HG03432 (cell line): ENCODE results near the gene PRAME.
"Not testable (repeated sequence)": the region's sequence is repeated elsewhere in the genome, so short reads cannot be mapped to it uniquely, and the experiment has no call there.

Experiments used
- ATAC-seq: cut with Tn5 transposase; IDR thresholded peaks from one replicate; pipeline ENCODE4 v1.9.1; 2021; ENCODE audit warnings: mild to moderate bottlenecking, moderate library complexity; ENCODE audit not compliant: unreplicated experiment

PRAME gene

DNA sequence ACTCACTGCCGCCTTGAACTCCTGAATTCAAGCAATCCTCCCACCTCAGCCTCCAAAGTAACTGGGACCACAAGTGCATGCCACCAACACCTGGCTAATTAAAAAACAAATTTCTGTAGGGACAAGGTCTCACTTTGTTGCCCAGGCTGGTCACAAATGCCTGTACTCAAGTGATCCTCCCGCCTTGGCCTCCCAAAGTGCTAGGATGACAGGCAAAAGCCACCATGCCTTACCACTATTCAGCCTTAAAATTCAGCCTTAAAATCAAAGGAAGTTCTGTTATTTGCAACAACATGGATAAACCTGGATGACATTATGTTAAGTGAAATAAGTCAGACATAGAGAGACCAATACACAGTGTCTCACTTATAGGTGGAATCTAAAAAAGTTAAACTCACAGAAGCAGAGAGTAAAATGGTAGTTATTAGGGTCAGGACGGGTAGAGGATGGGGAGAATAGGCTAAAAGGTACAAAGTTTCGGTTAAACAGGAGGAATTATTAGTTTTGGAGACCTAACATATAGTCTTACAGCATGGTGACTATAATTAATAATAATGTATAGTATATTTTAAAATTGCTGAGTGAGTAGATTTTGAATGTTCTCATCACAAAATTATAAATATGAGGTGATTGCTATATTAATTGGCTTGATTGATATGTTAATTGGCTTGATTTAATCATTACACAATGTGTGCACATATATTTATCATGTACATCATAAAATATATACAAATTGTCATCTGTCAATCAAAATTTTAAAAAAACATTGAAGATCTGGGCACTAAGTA lies 32.7 kb downstream of the PRAME start:
- no peak for ATAC-seq

DNA sequence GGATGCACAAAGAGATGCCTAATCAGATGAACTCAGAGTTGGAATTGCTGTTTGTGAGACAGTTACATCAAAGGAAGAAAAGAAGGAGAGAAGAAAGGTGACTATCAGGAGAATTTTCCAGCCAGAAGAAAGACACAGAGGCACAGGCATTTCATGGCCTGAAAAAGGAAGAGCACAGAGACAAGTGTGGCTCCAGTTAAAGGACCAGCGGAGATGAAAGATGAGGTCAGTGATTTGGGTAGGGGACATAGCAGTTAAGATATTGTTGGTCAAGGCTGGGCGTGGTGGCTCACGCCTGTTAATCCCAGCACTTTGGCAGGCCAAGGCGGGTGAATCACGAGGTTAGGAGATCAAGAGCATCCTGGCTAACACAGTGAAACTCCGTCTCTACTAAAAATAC lies 35.6 kb downstream of the PRAME start:
- no peak for ATAC-seq

DNA sequence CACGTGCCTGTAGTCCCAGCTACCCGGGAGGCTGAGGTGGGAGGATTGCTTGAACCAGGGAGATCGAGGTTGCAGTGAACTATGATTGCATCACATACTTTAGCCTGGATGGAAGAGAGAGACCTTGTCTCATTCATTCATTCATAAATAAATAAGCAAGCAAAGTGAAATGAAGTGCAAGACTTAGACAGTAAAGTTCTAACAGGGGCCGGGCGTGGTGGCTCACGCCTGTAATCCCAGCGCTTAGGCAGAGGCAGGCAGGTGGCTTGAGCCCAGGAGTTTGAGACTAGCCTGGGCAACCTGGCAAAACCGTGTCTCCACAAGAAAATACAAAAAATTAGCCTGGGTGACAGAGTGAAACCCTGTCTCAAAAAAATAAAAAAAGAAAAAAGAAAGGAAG lies 37.4 kb downstream of the PRAME start:
- ATAC-seq: no peak

DNA sequence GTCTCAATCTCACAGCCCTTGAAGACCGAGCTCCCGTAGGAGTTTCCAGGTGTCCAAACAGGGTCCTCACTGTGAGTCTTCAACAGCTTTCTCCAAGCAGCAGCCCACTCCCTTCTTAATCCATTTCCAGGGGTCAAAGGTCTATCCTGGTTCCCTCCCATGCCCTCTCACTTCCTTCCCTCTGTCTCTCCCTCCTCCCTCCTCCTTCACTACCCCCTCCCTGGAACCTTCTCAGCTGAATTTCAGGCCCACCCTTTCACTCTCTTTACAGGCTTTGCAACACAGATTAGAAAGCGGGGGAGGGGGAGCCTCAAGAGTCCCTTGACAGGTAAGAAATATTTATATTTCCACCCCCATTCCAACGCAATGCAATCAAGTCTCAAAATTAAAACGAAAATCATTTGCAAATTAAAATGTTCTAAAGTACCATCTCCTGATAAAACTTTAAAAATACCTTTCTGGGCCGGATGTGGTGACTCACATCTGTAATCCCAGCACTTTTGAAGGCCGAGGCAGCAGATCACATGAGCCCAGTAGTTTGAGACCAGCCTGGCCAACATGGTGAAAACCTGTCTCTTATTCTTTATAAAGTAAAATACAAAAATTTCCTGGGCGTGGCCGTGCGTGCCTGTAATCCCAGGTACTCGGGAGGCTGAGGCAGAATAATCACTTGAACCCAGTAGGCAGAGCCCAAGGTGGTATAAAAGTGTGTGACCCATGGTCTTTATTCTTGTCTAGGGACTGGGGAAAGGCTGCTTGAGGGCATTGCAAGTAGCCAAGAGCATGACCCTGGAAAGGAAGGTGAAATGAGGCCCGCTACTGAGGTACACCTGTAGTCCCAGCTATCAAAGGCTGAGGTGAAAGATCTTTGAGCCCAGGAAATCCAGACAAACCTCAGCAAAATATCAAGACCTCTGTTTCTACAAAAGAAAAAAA lies 38.1 kb downstream of the PRAME start:
- ATAC-seq: no peak

DNA sequence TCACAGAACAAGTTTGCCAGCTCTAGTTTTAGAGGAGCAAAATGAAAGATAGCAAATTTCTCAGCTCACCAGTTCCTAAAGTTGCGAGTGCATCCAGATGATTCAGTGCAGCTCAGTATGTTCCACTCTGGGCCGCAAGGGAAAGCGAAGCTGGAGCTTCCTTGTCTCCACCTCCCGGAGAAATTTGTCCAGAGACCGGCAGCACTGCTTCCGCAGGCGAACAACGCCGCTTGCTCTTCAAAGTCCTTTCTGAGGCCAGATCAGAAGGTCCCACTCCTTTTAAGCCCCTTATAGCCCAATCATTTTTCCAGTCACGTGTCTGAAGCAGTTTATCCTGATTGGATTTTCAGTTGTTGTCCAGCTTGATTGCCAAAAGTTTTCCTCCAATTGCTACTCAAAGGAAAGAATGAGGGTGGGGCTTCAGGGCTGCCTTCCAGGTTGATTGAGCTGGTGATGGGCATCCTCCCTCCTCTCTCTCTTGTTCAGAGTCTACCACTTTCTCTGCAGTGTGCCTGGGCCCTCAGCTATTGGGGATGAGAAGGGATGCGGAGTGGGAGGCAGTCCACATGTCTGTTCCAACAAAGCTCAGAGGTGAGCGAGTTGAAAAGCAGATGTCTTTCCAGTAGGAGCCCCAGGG lies 38.9 kb downstream of the PRAME start, which contains the start of gene ZNF280A:
Gene ZNF280A (minus strand): TSS at position 251 of the 637 bp plus-strand sequence. CDS start 4,640 bp downstream, outside the sequence.
- no peak for ATAC-seq

DNA sequence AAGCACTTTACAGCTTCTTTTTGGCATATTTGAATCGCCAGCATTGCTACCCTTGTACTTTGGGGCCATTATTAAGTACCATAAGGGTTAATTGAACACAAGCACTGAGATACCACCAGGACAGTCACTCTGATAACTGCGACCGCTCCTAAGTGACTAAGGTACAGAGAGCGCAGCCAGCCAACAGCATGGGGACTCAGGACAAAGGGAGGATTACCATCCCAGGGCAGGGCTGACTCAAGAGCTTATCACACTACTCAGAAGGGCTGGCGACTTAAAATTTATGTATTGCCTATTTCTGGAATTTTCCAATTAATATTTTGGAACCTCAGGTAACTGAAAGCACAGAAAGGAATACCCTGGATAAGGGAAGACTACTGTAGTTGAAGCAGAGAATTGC lies 39.5 kb downstream of the PRAME start:
- no peak for ATAC-seq

DNA sequence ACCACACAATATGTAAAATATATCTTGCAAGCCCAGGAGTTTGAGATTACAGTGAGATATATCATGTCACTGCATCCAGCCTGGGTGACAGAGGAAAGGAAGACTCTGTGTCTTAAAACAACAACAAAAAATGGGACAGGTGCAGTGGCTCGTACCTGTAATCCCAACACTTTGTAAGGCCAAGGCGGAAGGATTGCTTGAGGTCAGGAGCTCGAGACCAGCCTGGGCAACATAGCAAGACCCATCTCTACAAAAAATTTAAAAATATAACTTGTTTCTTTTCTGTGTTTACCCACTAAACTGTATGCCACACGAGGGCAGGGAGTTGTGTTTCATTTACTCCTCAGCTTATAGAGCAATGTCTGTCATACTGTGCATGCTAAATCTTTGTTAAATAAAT lies 42.1 kb downstream of the PRAME start:
- no peak for ATAC-seq

DNA sequence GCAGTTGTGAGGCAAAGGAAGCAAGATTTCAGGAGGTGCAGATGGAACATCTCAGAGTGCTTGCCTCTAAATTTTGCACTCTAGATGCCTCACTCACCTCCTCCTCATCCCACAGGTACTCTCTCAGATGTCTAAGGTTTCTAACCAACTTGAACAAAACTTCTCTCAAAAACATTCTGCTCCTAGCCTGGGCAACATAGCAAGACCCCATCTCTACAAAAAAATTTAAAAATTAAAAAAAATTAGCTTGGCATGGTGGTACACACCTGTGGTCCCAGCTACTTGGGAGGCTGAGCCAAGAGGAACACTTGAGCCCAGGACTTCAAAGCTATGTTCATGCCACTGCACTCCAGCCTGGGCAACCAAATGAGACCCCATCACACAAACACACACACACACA lies 43.2 kb downstream of the PRAME start:
- ATAC-seq: no peak

DNA sequence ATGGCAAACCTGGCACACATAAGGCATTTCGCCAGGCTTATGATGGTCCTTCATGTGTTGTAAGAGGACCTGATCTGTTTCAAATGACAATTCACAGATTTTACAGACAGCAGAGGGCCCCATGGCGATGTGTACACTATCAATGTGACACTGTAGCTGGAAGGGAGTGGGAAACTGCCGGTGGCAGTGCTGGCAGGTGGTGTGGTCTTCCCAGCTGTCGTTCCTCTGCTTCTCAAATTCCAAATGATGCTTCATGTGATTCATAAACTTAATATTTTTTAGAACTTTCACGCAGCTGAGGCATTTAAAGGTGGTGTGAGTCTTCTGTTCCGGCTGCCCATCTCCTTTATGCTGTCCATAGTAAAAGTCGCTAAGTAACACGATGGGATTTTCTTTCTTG lies 44.6 kb downstream of the PRAME start:
- not testable (repeated sequence) for ATAC-seq

DNA sequence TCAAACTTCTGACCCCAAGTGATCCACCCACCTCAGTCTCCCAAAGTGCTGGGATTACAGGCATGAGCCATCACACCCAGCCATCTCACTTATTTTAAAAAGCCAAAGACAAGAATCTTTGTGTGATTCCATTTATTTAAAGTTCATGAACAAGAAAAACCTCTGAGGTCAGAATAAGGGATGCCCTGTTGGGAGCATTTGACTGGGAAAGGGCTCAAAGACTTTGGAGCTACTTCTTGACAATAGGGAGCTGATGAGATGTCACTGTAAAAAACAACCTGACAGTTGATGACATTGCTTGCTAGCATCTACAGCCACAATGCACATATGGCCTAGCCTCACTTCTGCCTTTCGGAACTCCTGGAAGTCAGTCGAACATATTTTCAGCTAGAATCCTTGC lies 45.4 kb downstream of the PRAME start:
- no peak for ATAC-seq

DNA sequence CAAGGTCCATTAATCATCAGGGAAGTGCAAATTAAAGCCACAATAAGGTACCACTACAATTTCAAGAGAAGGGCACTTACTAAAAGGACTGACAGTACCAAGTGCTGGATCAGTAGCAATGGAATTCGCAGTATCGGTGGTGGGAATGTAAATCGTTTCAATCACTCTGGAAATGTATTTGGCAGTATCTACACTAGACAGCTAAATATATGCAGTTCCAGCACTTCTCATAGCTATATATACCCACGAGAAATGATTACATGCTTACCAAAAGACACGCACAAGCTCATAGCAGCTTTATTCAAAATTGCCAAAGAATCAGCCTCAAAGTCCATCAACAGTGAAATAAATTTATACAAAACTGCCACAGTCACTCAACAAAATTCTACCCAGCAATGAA lies 46.1 kb downstream of the PRAME start:
- ATAC-seq: no peak

DNA sequence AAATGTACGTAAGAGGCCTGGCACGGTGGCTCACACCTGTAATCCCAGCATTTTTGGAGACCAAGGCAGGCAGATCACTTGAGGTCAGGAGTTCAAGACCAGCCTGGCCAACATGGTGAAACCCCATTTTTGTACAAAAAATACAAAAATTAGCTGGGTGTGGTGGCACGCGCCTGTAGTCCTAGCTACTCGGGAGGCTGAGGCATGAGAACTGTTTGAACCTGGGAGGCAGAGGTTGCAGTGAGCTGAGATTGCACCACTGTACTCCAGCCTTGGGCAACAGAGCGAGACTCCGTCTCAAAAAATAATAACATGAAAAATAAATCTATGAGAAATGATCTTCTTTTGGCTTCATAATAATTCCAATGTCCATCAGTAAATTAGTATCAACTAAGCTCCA lies 48.2 kb downstream of the PRAME start:
- ATAC-seq: not testable (repeated sequence)

DNA sequence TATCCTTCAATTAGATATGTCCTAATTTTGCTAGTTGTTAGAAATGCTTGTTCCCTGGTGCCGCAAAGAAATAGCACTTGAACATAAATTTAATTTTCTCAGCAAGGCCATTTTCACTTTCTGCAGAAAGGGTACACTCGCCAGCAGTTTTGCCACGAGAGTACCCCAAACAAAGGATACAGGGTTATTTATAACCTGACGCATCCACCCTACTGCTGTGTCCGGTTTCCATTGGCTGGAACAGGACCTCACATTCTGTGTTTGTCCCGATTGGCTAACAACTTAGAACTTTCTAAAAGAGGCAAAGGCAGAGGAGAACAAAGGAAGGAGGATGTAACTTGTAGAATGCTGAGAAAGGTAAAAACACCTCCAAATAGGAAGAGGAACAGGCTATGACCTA lies 49.2 kb downstream of the PRAME start:
- ATAC-seq: not testable (repeated sequence)

DNA sequence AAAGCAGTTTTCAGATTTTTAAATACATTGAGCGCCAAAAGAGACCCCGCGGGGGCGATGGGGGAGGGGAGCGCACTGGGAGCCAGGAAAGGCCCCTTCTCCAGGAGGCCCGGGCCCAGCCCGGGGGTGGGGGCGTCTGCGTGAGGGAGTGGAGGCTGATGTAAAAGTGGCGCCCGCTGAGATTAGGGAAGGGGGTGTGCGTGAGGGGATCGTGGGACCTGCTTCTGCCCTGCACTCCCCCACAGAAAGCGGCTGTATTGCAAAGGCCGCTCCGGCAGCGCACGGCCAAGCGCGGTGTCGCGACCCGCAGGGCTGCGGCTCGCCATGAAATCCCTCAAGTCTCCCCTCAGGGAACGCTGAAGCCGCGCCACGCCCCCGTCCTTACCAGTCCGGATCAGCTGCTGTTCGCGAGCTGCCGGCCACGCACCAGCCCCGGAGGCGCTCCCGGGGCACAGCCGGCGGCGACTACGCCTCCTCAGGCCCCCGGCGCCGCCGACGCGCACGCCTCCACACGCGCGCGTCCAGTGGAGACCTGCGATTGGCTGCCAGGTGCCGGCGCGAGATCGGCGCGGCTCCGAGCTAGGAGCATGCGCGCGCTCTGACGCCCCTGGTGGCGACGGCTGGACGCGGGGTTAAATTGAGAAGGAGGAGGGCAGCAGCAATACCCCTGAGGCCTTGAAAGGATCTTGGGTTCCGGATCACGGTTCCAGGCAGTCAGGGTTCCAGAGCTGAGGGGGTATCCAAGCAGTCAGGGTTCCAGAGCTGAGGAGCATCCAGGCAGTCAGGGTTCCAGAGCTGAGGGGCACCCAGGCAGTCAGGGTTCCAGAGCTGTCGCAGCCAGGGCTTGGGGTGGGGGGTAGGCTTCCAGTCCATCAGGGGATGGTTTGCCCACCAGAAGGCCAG lies 50.5 kb downstream of the PRAME start, which contains the start of gene ZNF280B:
Gene ZNF280B (minus strand): TSS at position 469 of the 903 bp plus-strand sequence. CDS start 19,344 bp downstream, outside the sequence.
- ATAC-seq: peak; percentile 96

DNA sequence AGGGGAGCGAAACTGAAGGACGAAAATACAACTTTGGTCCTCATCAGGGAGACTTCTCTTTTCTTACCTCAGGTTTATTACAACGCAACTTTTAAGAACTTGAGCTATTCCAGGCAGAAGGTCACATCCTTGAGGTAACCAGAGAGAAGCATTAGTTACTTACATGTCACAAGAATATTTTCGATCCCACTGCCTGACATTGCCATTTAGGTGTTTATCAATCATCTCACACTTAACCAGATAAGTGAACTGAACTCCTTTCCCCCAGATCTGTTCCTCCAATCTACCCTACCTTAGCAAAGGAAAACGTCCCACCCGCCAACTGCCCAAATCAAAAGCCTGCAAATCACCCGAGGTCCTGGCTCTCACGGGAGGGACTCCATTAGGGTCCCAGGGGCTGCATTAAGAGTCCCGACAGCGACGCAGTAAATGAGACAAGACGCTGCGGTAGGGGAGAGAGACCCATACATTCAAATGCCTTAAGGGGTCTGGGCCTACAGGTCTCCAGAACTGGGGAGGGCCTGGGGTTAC lies 51.3 kb downstream of the PRAME start:
- no peak for ATAC-seq

DNA sequence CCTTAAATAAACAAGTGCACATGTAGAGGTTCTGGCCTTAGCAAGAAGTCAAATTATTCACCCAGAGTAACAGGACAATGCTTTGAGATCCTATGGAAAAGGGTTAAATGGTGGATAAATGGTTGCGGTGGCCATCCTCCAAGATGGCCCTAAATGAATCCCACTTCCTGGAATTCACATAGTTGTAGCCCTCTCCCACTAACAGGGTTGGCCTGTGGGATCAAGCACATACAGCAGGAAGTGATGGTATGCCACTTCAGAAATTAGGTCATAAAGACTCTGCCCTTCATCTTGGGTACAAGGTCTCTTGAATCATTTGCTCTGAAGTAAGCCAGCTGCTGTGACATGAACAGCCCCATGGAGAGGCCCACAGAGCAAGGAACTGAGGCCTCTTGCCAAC lies 52.3 kb downstream of the PRAME start:
- ATAC-seq: no peak

DNA sequence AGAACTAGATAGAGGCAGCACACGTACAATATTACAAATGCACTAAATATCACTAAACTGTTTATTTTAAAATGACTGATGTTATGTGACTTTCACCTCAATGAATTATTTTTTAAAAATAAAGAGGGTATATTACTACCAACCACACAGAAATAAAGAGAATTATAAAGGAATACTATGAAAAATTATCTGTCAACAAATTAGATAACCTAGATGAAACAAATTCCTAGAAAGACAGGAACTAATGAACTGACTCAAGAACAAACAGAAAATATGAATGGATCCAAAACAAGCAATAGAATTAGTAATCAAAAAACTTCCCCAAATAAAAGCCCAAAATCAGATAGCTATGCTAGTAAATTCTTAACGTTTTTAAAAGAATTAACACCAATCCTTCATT lies 60.8 kb downstream of the PRAME start:
- ATAC-seq: no peak
